HG03575 (cell line): ENCODE results near the gene RUFY1.
"Not testable (repeated sequence)": the region's sequence is repeated elsewhere in the genome, so short reads cannot be mapped to it uniquely, and the experiment has no call there.

Experiments
- ATAC-seq: cut with Tn5 transposase; IDR thresholded peaks from one replicate; pipeline ENCODE4 v1.9.1; 2021; ENCODE audit not compliant: unreplicated experiment, insufficient number of reproducible peaks, low FRiP score; ENCODE audit errors: extremely low read depth

The RUFY1 gene

GRCh38 chr5:179530069-179530998, 20.0 kb upstream of the RUFY1 start:
- no peak for ATAC-seq

- ATAC-seq = no peak
Observed at GRCh38 chr5:179533024-179533423, 17.3 kb upstream of the RUFY1 start.

GRCh38 chr5:179533907-179534306, 16.4 kb upstream of the RUFY1 start:
- no peak for ATAC-seq

GRCh38 chr5:179534431-179534830, 15.9 kb upstream of the RUFY1 start:
- no peak for ATAC-seq

GRCh38 chr5:179536676-179537075, 13.7 kb upstream of the RUFY1 start:
- ATAC-seq = no peak

- no peak for ATAC-seq
Observed at GRCh38 chr5:179542170-179542569, 8.2 kb upstream of the RUFY1 start.

GRCh38 chr5:179543275-179543674, 7.1 kb upstream of the RUFY1 start:
- not testable (repeated sequence) for ATAC-seq

- no peak for ATAC-seq
Observed at GRCh38 chr5:179553006-179553405, 2.7 kb downstream of the RUFY1 start.

- ATAC-seq = no peak
Observed at GRCh38 chr5:179553875-179554274, 3.5 kb downstream of the RUFY1 start.

- ATAC-seq = no peak
Observed at GRCh38 chr5:179554981-179555380, 4.6 kb downstream of the RUFY1 start.

GRCh38 chr5:179558261-179558799, 8.0 kb downstream of the RUFY1 start:
- ATAC-seq = not testable (repeated sequence)

- ATAC-seq = no peak
Observed at GRCh38 chr5:179558932-179559283, 8.6 kb downstream of the RUFY1 start.

- ATAC-seq = peak; percentile 83
Observed at GRCh38 chr5:179559284-179560252, 9.2 kb downstream of the RUFY1 start.

GRCh38 chr5:179564526-179564925, 14.2 kb downstream of the RUFY1 start:
- no peak for ATAC-seq

- no peak for ATAC-seq
Observed at GRCh38 chr5:179568721-179569120, 18.4 kb downstream of the RUFY1 start.

GRCh38 chr5:179572386-179572785, 22.0 kb downstream of the RUFY1 start:
- no peak for ATAC-seq

- ATAC-seq = no peak
Observed at GRCh38 chr5:179577286-179577960, 27.1 kb downstream of the RUFY1 start.

GRCh38 chr5:179585941-179586401, 35.6 kb downstream of the RUFY1 start:
- ATAC-seq = no peak

- no peak for ATAC-seq
Observed at GRCh38 chr5:179588166-179588565, 37.8 kb downstream of the RUFY1 start.
